GM19099 (cell line): Measurements from ENCODE around the gene C3orf70.

Source experiments
- POLR2A ChIP-seq: IDR thresholded peaks from 3 replicates; pipeline ENCODE4 v1.6.1; 2011; ENCODE audit warnings: low read depth; ENCODE audit not compliant: insufficient read length; ENCODE audit errors: extremely low read depth

The C3orf70 gene

DNA sequence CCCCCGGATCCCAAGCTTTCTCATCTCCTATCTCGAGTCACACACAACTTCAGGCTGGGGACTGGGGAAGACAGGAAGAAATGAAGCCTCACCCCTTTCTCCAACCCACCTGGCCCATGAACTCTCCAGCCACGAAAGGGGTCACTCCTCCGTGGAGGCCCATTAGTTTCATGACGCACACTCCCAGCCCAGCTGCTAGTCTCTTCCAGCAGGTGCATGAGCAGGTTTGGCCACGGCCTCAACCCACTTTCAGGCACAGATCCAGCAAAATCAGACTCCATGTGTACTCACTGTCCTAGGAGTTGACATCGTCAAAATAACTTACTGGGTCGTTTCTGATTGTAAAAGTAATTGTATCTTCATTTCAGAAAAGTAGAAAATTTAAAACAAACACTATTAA, 76.6 kb downstream of the C3orf70 start:
- TF ChIP-seq POLR2A, result no peak

DNA sequence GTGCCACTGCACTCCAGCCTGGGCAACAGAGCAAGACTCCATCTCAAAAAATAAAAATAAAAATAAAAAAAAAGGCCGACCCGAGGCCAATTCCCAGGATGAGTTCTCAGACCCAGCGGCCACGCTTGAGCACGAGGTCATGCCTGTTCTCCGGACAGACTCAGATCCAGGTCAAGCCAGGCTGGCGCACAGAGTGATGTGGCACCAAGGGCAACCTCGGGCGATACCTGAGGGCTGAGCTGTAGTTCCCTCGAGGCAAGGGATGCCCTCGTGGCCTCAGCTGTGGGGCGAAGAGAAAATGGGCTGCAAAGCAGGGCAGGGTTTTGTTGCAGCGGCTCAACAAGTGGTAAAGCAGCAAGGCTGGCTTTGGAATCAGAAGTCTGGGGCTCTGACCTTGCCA, 77.3 kb downstream of the C3orf70 start:
- TF ChIP-seq POLR2A, result no peak

DNA sequence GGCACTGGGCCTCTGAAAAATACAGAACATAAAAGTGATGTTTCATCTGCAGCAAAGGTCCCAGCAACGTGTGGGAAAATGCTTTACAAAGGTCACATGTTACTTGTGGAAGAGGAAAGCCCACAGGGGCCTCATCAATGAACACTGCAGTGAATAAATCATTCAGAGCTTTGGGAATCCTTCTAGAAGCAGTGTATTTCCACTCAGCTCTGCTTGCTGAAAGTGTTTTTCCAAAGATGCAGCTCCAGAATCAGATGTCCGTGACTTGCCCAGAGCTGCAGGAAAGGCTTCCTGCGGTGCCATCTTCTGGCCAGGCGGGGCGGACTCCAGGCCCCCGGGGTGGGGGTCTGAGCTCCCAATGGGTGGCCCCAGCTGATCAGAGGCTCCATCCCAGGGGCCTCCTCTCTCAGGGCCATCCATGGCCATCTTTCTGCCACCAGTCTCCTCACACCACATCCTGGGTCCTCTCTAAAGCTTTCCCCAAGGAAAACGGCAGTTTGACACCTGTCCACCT, 81.5 kb downstream of the C3orf70 start:
- no peak for TF ChIP-seq POLR2A

DNA sequence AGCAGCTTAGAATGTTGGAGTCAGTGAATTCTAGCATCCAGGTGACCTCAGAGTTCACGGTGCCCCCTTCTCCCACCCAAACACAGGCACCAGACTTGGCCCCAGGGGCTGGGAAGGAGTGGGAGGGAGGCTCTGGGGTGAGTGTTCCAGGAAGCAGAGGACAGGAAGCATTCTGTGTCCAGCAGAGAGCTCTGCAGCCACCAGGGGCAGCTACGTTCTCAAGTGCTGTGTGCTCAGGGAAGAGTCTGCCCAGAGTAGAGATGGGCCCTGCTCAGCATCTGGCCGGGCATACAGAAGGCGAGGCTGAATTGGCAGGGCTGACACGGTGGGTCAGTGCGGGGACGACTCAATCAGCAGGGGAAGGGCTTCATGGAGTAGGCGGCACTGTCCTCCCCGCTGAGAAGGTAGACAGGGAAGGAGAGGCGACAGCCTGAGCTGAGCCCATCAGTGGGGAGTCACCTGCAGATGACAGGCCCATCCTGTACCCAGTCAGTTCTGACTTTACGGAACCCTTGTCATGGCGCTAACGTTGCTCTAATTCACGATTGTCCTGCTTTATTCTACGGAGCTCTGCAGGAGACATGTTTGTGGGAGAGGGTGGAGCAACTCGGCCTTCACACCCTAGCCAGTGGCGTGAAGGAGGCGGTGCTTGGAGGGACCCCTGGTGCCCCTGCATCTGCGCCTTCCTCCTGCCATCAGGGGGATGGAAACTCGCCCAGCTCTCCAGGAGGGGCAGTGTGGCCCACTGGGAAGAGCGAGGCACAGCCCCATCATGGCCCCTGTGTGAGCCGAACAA, 82.2 kb downstream of the C3orf70 start:
- TF ChIP-seq POLR2A, result no peak

DNA sequence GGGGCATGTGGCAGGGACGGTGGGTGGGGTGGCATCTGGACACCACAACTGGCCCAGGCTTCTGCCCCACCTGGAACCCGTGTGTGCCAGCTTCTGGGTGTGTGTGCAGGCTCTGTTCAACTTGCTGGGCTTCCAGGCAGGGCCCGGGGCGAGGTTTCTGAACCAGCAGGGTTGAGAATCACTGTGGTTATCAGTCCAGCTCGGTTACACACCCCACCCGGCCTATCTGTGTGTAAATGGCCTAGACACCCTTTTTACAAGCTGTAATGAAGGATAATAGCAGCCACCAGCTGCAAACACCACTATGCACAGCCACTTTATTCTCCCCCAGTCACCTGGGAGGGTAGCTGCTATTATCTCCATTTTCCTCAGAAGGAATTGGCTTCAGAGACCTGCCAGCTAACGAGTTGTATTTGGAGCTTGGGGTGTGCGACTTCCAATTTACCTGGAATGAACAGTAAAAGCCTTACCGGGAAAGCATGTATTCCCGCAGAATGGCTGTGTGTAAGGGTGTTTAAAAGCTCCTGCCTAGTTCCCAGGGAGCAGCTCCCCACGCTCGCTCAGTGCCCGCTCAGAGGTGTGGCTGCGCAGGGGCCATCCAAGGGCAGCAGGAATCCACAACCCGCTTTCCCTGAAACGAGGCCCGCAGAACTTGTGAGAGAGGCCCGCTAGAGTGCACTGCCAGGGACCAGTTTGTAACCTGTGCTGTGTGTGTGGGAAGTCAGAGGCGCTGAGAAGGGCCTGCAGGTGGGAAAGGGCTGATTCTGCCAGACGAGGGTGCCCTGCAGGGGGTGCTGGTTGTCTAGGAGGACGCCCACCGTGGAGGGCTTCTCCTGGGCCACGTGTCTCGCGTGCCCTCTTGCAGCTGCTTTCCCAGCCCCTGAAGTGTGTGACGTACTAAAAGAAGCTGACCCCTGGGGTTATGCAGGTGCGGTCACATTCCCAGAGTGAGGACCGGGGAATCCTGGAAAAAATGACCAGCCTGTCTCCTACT, 83.5 kb downstream of the C3orf70 start:
- no peak for TF ChIP-seq POLR2A

DNA sequence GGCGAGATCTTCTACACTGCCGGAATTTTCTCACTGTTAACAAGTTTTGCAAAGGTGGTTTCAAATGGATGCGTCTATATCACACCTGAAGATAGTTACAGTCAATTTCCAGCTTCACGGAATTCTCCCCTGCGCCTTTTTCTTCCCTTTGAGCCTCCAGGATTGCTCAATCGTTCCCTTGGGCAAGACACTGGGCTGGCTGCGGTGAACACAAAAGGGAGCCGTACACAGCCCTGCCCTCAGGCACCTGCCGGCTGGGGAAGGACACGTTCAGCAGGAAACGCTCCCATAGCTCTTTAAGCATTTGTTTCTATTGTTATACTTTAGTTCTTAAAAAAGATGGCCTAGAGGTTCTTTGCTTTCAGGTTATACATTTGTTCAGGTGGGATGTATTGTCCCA, 85.7 kb downstream of the C3orf70 start:
- no peak for TF ChIP-seq POLR2A

DNA sequence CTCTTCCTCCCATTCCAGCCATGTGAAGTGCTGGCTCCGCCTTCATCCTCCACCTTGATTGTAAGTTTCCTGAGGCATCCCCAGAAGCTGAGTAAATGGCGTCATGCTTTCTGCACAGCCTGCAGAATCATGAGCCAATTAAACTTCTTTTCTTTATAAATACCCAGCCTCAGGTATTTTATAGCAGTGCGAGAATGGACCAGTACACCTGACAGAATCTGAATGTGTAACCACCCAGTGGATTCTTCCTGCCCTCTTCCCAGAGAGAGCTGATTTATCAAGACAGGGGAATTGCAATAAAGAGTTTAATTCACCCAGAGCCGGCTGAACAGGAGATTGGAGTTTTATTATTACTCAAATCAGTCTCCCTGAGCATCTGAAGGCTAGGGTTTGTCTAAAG, 86.6 kb downstream of the C3orf70 start:
- TF ChIP-seq POLR2A, result no peak

DNA sequence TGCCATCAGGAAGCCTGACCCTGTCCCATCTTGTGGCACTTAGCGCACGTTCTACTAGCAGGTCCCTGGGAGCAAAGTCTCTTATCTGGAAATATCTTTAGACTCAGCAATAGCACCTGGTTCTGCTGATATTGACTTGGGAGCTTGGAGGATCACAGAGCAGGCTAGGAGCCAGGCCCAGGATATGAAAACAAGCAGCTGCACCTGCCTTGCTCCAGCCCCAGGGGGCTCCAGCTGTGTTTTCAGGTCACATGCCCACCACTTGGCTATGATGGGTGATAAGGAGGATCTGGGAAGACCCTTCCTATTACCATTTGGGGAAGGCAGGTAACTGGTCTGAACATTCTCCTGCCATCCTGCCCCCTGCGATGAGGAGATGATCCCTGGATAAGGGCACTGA, 87.8 kb downstream of the C3orf70 start:
- TF ChIP-seq POLR2A, result no peak

DNA sequence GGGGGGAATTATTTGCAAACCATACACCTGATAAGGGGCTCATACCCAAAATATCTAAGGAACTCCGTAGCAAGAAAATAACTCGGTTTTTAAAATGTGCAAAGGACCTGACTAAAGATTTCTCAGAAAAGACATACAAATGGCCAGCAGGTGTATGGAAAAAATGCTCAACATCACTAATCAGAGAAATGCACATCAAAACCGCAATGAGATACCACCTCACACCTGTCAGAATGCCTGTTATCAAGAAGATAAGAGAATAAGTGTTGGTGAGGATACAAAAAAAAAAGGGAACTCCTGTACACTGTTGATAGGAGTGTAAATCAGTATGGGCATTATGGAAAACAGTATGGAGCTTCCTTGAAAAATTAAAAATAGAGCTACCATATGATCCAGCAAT, 89.4 kb downstream of the C3orf70 start:
- TF ChIP-seq POLR2A, result no peak

DNA sequence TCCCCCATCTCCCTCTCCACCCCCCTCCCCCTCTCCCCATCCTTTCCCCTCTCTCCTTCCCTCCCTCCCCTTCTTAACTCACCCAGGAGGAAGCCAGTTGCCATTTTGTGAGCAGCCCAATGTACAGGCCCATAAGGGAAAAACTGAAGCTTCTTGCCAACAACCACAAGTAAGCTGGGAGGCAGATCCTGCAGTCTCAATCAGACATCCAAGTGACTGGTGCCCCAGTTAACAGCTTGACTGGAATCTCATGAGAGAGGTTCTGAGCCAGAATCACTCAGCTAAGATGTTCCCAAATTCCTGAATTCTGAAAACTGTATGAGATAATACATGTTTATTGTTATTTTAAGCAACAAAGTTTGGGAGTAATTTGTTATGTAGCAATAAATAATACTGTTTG, 90.7 kb downstream of the C3orf70 start:
- no peak for TF ChIP-seq POLR2A

DNA sequence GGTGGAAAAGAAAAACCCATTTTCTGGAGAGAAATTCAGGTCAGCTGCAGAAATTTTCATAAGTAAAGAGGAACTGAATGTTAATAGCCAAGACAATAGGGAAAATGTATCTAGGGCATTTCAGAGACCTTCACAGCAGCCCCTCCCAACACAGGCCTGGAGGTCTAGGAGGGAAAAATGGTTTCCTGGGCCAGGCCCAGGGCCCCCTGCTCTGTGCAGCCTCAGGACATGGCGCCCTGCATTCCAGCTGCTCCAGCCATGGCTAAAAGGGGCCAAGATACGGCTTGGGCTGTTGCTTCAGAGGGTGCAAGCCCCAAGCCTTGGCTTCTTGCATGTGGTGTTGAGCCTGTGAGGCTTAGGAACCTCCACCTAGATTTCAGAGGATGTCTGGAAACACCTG, 92.2 kb downstream of the C3orf70 start:
- no peak for TF ChIP-seq POLR2A

DNA sequence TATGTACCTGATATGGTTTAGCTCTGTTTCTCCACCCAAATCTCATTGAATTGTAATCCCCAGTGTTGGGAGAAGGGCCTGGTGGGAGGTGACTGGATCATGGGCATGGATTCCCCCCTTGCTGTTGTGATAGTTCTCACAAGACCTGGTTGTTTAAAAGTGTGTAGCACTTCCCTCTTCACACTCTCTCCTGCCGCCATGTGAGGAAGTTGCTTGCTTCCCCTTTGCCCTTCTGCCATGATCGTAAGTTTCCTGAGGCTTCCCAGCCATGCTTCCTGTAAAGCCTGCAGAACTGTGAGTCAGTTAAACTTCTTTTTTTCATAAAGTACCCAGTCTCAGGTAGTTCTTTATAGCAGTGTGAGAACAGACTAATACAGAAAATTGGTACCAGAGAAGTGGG, 93.1 kb downstream of the C3orf70 start:
- TF ChIP-seq POLR2A, result no peak

DNA sequence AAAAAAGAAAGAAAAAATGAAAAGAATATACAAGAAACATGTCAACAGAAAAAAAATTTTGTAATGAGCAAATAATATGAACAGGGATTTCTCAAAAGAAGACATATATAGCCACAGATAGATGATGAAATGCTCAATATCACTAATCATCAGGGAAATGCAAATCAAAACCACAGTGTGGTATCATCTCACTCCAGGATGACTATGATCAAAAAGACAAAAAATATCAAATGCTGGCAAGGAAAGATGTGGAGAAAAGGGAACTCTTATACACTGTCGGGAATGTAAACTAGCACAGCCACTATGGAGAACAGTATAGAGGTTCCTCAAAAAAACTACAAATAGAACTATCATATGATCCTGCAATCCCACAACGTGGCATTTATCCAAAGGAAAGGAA, 94.1 kb downstream of the C3orf70 start:
- no peak for TF ChIP-seq POLR2A

DNA sequence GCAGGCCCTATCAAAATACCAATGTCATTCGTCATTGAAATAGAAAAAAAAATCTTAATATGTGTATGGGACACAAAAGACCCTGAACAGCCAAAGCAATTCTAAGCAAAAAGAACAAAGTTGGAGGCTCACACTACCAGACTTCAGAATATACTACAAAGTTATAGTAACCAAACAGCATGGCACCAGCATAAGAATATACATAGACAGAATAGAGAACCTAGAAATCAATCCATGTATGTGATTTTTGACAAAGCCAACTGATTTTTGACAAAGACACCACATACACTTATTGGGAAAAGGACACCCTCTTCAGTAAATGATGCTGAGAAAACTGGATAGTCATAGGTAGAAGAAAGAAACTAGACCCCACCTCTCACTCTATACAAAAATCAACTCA, 95.0 kb downstream of the C3orf70 start:
- no peak for TF ChIP-seq POLR2A

DNA sequence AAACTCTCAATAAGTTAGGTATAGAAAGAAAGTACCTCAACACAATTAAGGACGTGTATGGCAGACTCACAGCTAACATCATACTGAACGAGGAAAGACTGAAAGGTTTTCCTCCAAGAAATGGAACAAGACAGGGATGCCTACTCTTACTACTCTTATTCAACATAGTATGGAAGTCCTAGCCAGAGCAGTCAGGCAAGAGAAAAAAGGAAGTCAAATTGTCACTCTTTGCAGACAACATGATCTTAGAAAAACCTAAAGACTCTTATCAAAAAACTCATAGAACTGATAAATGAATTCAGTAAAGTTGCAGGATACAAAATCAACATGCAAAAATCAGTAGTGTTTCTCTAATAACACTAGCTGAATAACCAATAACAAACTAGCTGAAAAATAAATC, 96.0 kb downstream of the C3orf70 start:
- no peak for TF ChIP-seq POLR2A

DNA sequence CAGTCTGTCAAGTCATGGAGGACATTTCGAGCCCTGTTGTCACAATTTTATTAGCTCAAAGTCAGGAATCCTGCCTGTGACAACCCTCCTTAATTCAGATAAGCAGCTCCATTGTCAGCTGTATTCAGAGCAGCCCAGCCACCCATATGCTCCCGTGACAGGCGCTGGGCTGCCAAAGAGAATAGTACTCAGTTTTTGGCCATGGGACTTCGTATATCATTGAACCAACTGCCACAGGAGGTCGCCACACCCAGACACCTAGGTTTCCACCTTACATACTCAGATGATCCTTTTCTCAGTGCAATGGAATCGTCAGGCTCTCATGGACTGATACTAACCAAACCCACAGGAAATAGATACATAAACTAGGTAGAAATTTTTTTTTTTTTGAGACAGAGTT, 100.2 kb downstream of the C3orf70 start:
- no peak for TF ChIP-seq POLR2A
